Measurements from ENCODE around the gene SLC46A1. TPM values are rescaled to one million over a fixed set of nuclear protein-coding genes. Genes with fewer than 3 reads are reported as not detected.
"Not testable (repeated sequence)": the region's sequence is repeated elsewhere in the genome, so short reads cannot be mapped to it uniquely, and the experiment has no call there.

Gene SLC46A1
- 2.3 and 2.9 TPM in 2 replicates for total RNA-seq

DNA sequence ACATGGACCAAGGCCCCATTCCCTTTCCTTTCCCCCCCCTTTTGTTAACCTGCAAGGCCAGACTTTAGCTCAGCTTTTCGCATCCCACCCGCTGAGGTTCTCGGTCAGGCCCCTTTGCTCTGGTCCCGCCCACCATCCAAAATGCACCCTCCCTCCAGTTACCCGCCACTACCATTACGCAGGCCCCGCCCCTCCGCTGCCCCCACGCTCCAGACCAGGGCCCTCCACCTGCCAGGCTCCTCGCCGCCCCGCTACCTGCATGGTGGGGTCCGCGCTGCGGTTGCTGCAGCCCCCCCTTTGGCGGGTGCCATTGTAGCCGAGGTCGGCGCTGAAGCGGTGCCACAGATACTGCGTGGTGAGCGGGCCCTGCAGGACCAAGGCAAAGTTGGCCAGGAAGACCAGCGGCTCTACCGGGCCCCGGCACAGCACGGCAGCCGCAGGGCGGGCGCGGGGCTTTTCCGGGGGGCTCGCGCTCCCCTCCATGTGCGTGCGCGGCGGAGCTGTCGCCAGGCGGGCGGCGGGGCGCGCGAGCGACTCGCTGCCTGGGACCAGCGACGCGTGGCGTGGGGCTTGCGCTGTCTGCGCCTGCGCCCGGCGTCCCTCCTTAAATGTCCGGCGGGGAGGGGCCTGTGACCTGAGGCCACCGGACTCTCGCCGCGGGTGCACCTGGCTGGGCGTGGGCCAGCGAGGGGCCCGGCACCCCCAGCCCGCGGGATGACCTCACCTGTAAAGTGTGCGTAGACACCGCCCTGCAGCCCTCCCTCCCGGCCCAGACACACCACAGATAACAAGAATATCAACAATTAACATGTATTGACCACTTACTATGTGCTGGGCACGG is at the start of gene SLC46A1:
TSS of gene SLC46A1 (minus strand) at position 581 of the 841 bp plus-strand sequence. CDS start at position 483, 98 bp downstream.
- intact Hi-C loops (cut with micrococcal nuclease), result no loop called here

DNA sequence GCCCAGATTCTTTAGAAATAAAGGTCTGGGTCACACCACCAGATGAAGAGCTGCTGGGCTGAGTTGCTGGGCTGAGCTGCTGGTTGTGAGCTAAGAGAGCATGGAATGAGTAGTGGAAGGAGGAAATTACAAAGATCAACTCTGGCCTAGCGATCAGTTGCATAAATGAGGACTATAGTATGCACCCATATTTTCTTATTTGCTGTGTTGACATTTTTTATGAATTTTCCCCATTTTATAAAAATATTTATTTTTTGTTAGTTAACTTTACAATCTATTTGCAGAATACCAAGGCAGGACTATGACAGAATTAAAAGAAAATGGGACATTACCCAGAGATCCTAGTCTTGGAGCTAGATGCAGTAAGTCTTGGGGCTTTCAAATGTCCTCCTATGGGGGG is 43.8 kb upstream of the SLC46A1 start:
- intact Hi-C loops (cut with micrococcal nuclease), result no loop called here

DNA sequence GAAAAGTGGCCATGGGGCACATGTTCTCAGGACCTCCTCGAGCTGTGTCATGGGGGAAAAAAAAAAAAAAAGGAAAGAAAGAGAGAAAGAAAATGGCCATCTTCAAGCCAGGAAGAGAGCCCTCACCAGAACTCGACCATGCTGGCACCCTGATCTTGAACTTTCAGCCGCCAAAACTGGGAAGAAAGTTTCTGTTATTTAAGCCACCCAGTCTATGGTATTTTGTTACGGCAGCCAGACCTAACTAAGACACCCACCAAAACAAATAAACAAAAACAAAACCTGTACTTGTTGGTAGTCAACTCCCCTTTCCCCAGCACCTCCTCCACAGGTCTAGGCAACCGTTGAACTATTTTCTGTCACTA is 41.4 kb upstream of the SLC46A1 start:
- intact Hi-C loops (cut with micrococcal nuclease), result no loop called here

GRCh38 chr17:28446716-28447395 is 40.8 kb upstream of the SLC46A1 start:
- intact Hi-C loops (cut with micrococcal nuclease), result no loop called here

- intact Hi-C loops (cut with micrococcal nuclease), result no loop called here
Observed at GRCh38 chr17:28443901-28444638, 38.1 kb upstream of the SLC46A1 start.

DNA sequence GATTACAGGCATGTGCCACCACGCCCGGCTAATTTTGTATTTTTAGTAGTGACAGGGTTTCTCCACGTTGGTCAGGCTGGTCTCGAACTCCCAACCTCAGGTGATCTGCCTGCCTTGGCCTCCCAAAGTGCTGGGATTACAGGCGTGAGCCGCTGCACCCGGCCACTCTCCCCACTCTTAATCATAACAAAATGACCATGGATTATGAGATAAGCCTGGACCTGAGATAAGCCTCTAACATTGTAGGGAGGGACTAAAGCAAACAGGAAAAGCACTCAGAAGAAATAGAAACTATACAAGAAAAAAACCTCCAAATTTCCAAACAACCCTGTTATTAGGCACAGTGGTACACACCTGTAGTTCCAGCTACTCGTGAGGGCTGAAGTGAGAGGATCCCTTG is 28.3 kb upstream of the SLC46A1 start:
- intact Hi-C loops (cut with micrococcal nuclease), result not testable (repeated sequence)

DNA sequence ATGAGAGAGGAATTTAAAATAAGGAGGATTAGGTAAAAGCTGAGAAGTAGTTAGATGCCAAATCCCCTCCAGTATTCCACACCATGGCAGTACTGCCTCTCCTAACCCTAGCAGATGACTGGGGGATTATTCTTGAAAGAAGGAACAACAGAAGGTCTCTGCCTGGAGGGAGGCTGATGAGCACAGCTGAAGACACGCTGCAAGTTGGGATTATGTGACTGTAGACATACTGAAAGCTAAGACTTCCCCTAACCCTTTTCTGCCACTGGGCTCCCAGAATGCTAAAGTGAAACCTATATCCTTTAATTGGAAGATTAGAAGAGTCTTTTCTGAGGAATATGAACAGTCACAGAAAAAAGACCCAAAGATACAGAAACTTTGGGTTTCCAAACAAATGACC is 27.7 kb upstream of the SLC46A1 start:
- intact Hi-C loops (cut with micrococcal nuclease), result no loop called here

DNA sequence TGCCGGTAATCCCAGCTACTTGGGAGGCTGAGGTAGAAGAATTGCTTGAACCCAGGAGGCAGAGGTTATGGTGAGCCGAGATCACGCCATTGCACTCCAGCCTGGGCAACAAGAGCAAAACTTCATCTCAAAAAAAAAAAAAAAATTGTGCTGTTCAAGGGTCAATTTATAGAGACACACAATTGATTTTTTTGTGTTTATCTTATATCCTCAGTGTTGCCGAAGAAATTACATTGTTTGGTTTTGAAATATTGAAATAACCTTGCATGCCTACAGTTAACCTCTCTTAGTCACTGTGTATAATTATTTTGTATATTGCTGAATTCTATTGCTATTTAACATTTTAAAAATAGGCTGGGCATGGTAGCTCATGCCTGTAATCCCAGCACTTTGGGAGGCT is 22.0 kb upstream of the SLC46A1 start:
- intact Hi-C loops (cut with micrococcal nuclease), result not testable (repeated sequence)

DNA sequence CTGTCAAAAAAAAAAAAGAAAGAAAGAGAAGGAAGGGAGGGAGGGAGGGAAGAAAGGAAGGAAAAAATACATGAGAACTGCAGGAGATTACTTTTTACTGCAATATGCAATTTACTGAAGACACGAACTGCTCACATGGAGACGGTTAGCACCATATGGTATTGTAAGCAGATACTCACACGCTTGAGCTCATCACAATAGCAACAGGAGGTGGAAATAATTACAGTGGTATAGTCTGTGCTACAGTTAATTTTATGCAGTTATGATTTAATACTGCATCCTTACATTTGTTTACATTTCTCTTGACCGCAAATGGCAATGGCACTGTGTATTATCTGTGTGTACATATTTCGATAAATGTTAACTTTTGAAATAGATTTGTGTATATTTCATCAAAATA is 21.4 kb upstream of the SLC46A1 start:
- intact Hi-C loops (cut with micrococcal nuclease), result no loop called here

DNA sequence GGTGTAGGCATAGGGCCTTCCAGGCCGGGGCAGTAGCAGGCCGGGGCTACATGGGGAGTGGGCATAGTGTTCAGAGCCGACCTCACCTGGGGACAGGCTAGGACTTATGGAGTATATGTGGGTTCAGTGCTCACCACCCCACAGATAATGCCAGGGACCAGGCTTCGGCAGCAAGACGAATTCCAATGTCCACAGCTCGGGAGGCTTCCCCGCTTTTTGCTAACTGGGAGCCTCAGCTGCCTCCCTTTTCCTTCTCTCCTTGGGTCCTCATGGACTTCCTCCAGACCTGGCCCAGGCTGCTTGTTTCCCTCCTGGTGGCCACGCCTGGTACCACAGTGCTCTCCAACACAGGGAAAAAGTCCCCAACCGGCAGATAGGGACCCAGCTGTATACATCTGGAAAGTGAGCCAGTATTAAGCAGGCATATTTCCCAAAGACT is 20.1 kb upstream of the SLC46A1 start:
- intact Hi-C loops (cut with micrococcal nuclease), result no loop called here

DNA sequence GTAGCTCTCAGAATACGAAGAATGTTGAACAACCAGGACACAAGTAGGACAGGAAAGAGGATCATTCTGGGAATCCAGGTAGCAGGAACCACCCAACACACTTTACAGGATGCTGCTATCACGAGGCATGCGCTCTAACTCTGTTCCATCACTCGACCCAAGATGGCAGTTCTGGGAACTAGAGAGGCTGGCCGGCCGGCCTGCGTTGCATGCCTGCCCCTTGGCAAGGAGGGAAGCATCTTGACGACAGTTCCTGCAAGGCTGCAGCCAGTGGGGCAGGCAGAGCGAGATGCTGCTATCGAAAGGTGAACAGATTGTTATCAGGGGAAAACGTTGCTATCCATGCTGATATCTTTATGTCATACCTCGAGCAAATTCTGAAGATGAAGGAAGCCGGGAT is 19.2 kb upstream of the SLC46A1 start:
- intact Hi-C loops (cut with micrococcal nuclease), result no loop called here

GRCh38 chr17:28421787-28422305 is 15.8 kb upstream of the SLC46A1 start:
- intact Hi-C loops (cut with micrococcal nuclease), result no loop called here

DNA sequence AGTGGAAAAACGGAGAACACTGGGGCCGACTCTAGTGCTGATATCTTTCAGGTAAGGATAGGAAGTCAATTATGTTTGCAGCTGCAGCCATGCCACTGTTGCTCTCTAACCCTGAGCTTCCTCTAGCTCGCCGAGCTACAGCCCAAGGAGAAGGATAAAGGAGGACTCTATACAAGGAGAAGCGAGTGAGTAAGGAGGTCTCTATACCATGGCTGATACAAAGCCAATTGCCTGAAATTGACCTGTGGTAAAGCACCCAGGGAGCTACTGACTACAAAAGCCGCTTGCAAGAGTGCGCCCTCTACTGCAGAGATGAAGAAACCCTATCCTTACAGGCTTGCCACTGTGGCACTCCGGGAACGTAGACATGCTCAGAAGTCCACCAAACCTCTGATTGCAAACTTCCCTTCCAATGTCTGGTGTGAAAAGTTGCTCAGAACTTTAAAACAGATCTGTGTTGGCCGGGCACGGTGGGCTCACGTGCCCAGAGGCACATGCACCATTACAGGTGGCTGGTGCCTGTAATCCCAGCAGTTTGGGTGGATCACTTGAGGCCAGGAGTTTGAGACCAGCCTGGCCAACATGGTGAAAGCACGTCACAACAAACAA is 10.8 kb upstream of the SLC46A1 start:
- intact Hi-C loops (cut with micrococcal nuclease), result loop anchor here (2.0 to 5.0 kb wide), 3 partner anchors 45 to 184 kb away; partner anchors contain the start of genes POLDIP2, SARM1 and VTN

DNA sequence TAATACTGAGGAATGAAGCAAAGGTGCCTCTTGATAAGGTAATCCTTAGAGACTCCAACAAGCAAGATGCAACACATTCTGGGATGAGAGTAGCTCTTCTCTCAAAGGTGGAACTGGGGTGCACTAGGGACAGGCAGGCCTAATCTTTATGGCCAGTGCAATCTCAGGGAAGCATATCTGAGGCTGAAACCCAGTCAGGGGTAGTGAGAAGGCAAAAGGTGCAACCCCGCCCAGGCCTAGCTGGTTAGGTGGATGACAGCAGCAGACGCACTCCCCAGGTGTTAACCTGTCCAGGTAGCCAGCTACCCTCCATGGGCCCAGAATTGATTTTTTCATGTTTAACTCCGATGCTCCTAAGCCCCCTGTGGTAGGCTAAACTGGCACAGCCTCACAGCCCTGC is 9.9 kb upstream of the SLC46A1 start:
- intact Hi-C loops (cut with micrococcal nuclease), result loop anchor here (2.0 to 5.0 kb wide), 3 partner anchors 44 to 183 kb away; partner anchors contain the start of genes POLDIP2, SARM1 and VTN

DNA sequence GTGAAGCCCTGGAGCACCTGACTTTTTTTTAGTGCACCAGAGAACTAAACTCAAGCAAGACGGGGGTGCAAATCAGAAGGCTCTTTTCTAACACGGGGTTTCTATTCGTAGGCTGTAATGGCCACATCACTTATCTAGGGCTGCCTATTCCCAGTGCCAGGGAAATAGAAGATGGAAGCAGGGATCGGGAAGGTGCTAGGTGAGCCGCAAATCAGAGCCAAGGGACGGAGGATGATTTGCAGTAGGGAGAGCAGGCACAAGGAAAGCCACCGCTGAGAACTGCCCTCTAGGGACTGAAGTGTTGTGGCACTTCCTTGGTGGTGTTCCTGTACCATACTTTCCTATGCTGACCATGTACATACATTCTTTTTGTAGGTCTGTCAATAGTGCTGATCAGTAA is 7.8 kb upstream of the SLC46A1 start:
- intact Hi-C loops (cut with micrococcal nuclease), result no loop called here

DNA sequence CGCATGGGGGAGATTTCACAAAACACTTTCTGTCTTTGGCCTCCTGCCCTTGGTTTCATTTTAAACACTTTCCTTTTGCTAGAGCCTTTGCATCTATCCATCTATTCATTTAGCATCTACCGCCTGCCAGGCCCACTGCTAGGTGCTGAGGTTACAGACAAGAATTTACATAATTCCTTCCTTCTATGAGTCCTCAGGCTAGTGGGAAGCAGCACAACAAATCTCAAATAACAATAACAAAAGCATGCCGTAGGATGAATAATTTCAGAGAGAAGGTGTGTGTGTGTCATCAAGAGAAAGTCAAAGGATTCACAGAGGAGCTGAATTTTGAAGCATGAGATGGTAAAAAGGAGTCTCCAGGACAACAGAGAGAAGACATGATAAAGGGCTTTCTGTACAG is 6.1 kb upstream of the SLC46A1 start:
- intact Hi-C loops (cut with micrococcal nuclease), result no loop called here

- intact Hi-C loops (cut with micrococcal nuclease), result no loop called here
Observed at GRCh38 chr17:28407974-28408306, 1.9 kb upstream of the SLC46A1 start.

DNA sequence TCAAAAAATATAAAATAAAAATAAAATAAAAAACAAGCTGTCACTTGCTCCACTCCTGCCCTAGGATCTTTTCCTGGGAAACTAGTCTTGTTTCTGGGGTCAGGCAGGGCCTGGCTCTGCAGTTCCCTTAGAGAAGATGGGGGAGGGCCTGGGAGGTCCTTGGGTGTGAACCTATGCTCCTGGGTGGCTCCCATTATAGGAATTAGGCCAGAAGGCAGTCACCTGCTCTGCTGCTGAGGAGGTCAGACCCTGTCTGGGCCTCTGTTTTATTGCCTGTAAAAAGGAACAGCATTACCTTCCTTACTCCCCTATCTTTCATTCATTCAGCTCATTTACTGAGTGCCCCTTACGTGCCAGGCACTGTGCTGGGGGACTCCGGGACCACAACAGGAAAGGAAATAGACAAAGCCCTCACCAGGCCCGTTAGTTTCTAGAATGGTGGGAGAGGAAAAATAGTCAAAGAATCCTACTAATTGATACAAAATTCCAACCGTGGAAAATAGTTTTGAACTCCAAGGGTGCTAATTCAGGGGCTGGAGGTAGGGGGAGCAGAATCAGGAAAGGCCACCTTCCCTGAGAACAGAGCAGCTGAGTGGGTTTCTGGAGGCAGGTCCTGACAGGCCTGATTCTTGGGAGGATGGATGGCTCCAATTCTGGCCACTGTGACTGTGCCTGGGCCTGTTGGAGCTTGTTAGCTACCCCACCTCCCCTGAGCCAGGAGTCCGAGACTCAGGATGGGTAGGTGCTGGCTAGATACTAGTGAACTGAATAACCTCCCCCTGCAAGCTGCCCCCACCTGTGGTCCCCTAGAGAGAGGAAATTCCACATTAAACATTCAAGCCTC is 1.3 kb upstream of the SLC46A1 start:
- intact Hi-C loops (cut with micrococcal nuclease), result no loop called here

DNA sequence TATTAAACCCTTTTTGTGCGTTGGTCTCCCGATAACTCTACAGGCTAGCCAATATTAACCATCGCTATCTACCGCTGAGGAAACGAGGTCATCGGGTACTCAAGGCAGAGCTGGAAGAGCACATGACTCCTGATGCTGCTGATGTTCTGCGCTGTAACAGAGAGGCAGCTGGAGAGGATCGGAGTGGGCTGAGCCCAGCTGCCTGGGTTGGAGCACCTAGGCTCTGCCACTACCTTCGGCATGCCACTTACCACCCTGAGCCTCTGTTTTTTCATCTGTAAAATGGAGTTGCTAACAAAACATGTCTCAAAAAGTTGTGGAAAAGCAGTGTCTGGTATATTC is 432 bp upstream of the SLC46A1 start:
- intact Hi-C loops (cut with micrococcal nuclease), result no loop called here

- intact Hi-C loops (cut with micrococcal nuclease), result no loop called here
Observed at GRCh38 chr17:28404812-28405570, 1.0 kb downstream of the SLC46A1 start.

All from T-helper 1 cell treated with Interleukin-12 subunit alpha and Interleukin-12 subunit beta and Interleukin-4 antibody, amounts not matched to agents 30 ng/mL and 1 ng/mL, for 36 hours (primary cell).